ENCODE data around the gene PPARGC1A.

DNA sequence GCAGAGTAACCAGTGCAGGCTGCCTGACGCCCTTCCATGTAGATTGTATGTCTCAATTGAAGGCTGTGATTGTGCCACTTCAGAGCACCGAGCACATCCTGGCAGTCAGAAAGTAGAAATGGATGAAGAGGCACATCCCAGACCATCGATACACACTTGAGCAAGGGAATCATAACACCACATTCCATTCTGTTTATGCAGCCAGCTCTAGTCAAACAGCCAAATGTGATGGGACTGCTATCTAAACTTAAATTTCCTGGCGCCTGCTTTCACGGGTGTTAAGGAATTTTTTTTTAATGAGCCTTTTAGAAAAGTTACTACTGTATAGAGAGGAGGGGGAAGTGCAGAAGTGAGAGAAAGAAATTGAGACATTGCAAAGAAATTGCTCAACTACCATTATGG lies 84.4 kb downstream of the PPARGC1A start:
- TF ChIP-seq, protein P1, sequence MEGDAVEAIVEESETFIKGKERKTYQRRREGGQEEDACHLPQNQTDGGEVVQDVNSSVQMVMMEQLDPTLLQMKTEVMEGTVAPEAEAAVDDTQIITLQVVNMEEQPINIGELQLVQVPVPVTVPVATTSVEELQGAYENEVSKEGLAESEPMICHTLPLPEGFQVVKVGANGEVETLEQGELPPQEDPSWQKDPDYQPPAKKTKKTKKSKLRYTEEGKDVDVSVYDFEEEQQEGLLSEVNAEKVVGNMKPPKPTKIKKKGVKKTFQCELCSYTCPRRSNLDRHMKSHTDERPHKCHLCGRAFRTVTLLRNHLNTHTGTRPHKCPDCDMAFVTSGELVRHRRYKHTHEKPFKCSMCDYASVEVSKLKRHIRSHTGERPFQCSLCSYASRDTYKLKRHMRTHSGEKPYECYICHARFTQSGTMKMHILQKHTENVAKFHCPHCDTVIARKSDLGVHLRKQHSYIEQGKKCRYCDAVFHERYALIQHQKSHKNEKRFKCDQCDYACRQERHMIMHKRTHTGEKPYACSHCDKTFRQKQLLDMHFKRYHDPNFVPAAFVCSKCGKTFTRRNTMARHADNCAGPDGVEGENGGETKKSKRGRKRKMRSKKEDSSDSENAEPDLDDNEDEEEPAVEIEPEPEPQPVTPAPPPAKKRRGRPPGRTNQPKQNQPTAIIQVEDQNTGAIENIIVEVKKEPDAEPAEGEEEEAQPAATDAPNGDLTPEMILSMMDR (conservative IDR thresholded peaks at IDR 0.05; ENCODE audit: low read depth in 2 of 2), result no peak
- TF ChIP-seq EZH2 (IDR thresholded peaks at IDR 0.05; ENCODE audit: low read depth, unreplicated experiment) (no peak), STAT1 (IDR thresholded peaks at IDR 0.05; ENCODE audit: unreplicated experiment) (no peak), POLR2AphosphoS5 (IDR thresholded peaks at IDR 0.05; ENCODE audit: low read depth) (no peak), ZNF331 (CRISPR knock-in tag; IDR thresholded peaks at IDR 0.05; ENCODE audit: low read depth) (no peak), EZH2phosphoT487 (IDR thresholded peaks at IDR 0.05; ENCODE audit: unreplicated experiment) (no peak), ZNF114 (CRISPR knock-in tag; IDR thresholded peaks at IDR 0.05) (no peak), CREB1 (CRISPR knock-in tag; IDR thresholded peaks at IDR 0.05; ENCODE audit: low read depth) (no peak), JUNB (IDR thresholded peaks at IDR 0.05; ENCODE audit: unreplicated experiment) (no peak), NANOG (IDR thresholded peaks at IDR 0.05; ENCODE audit: borderline replicate concordance) (no peak)
- TF ChIP-seq, protein P2, sequence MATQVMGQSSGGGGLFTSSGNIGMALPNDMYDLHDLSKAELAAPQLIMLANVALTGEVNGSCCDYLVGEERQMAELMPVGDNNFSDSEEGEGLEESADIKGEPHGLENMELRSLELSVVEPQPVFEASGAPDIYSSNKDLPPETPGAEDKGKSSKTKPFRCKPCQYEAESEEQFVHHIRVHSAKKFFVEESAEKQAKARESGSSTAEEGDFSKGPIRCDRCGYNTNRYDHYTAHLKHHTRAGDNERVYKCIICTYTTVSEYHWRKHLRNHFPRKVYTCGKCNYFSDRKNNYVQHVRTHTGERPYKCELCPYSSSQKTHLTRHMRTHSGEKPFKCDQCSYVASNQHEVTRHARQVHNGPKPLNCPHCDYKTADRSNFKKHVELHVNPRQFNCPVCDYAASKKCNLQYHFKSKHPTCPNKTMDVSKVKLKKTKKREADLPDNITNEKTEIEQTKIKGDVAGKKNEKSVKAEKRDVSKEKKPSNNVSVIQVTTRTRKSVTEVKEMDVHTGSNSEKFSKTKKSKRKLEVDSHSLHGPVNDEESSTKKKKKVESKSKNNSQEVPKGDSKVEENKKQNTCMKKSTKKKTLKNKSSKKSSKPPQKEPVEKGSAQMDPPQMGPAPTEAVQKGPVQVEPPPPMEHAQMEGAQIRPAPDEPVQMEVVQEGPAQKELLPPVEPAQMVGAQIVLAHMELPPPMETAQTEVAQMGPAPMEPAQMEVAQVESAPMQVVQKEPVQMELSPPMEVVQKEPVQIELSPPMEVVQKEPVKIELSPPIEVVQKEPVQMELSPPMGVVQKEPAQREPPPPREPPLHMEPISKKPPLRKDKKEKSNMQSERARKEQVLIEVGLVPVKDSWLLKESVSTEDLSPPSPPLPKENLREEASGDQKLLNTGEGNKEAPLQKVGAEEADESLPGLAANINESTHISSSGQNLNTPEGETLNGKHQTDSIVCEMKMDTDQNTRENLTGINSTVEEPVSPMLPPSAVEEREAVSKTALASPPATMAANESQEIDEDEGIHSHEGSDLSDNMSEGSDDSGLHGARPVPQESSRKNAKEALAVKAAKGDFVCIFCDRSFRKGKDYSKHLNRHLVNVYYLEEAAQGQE (IDR thresholded peaks at IDR 0.05; ENCODE audit: unreplicated experiment), result no peak
- TF ChIP-seq, protein P3, sequence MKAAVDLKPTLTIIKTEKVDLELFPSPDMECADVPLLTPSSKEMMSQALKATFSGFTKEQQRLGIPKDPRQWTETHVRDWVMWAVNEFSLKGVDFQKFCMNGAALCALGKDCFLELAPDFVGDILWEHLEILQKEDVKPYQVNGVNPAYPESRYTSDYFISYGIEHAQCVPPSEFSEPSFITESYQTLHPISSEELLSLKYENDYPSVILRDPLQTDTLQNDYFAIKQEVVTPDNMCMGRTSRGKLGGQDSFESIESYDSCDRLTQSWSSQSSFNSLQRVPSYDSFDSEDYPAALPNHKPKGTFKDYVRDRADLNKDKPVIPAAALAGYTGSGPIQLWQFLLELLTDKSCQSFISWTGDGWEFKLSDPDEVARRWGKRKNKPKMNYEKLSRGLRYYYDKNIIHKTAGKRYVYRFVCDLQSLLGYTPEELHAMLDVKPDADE (IDR thresholded peaks at IDR 0.05), result no peak
- TF ChIP-seq, protein P4, sequence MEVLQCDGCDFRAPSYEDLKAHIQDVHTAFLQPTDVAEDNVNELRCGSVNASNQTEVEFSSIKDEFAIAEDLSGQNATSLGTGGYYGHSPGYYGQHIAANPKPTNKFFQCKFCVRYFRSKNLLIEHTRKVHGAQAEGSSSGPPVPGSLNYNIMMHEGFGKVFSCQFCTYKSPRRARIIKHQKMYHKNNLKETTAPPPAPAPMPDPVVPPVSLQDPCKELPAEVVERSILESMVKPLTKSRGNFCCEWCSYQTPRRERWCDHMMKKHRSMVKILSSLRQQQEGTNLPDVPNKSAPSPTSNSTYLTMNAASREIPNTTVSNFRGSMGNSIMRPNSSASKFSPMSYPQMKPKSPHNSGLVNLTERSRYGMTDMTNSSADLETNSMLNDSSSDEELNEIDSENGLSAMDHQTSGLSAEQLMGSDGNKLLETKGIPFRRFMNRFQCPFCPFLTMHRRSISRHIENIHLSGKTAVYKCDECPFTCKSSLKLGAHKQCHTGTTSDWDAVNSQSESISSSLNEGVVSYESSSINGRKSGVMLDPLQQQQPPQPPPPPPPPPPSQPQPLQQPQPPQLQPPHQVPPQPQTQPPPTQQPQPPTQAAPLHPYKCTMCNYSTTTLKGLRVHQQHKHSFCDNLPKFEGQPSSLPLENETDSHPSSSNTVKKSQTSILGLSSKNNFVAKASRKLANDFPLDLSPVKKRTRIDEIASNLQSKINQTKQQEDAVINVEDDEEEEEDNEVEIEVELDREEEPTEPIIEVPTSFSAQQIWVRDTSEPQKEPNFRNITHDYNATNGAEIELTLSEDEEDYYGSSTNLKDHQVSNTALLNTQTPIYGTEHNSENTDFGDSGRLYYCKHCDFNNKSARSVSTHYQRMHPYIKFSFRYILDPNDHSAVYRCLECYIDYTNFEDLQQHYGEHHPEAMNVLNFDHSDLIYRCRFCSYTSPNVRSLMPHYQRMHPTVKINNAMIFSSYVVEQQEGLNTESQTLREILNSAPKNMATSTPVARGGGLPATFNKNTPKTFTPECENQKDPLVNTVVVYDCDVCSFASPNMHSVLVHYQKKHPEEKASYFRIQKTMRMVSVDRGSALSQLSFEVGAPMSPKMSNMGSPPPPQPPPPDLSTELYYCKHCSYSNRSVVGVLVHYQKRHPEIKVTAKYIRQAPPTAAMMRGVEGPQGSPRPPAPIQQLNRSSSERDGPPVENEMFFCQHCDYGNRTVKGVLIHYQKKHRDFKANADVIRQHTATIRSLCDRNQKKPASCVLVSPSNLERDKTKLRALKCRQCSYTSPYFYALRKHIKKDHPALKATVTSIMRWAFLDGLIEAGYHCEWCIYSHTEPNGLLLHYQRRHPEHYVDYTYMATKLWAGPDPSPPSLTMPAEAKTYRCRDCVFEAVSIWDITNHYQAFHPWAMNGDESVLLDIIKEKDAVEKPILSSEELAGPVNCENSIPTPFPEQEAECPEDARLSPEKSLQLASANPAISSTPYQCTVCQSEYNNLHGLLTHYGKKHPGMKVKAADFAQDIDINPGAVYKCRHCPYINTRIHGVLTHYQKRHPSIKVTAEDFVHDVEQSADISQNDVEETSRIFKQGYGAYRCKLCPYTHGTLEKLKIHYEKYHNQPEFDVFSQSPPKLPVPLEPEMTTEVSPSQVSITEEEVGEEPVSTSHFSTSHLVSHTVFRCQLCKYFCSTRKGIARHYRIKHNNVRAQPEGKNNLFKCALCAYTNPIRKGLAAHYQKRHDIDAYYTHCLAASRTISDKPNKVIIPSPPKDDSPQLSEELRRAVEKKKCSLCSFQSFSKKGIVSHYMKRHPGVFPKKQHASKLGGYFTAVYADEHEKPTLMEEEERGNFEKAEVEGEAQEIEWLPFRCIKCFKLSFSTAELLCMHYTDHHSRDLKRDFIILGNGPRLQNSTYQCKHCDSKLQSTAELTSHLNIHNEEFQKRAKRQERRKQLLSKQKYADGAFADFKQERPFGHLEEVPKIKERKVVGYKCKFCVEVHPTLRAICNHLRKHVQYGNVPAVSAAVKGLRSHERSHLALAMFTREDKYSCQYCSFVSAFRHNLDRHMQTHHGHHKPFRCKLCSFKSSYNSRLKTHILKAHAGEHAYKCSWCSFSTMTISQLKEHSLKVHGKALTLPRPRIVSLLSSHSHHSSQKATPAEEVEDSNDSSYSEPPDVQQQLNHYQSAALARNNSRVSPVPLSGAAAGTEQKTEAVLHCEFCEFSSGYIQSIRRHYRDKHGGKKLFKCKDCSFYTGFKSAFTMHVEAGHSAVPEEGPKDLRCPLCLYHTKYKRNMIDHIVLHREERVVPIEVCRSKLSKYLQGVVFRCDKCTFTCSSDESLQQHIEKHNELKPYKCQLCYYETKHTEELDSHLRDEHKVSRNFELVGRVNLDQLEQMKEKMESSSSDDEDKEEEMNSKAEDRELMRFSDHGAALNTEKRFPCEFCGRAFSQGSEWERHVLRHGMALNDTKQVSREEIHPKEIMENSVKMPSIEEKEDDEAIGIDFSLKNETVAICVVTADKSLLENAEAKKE (CRISPR knock-in tag; IDR thresholded peaks at IDR 0.05), result no peak
